K562 (cell line): ENCODE data around the gene A4GALT. TPM values are rescaled to one million over a fixed set of nuclear protein-coding genes. Genes with fewer than 3 reads are reported as not detected.

Source experiments
- ATAC-seq: fragments of 200-7000 bp; cut with Tn5 transposase; 3 replicates; pipeline ENCODE4 v1.9.1; 2020; ENCODE audit warnings: moderate library complexity
- BruUV-seq: library from RNA; stranded (reverse); fragments of 400-500 nt; replicated peaks from 2 replicates; lab custom pipeline; 2021; lab: Mats Ljungman, UMichigan
- CTCF ChIA-PET: fragments of 300-600 bp; formaldehyde crosslinking; extraction: SDS; loops from one replicate; lab custom pipeline; 2021; ENCODE audit warnings: low intra/inter-chr PET ratio; lab: Yijun Ruan, JAX
- POLR2A ChIA-PET: fragments of 300-600, 350-650 bp; sonication (Branson Sonifier 250); formaldehyde crosslinking; extraction: SDS; loops from one replicate; lab custom pipeline; 2021; ENCODE audit warnings: antibody characterized with exemption, inconsistent platforms; lab: Yijun Ruan, JAX
- DNase-seq, 4 experiments: peaks; one replicate each; pipeline versions ENCODE4 v3.0.0 to v3.0.0-alpha.2; 2011 to 2018; ENCODE audit warnings: low spot score in 3 of 4, mixed read lengths in 3 of 4; ENCODE audit errors: extremely low read depth in 1 of 4
- FAIRE-seq: peaks from 2 replicates; lab custom pipeline; 2011; peaks lifted over from hg19 to GRCh38; lab: Jason Lieb, UNC
- H2AFZ ChIP-seq: 2 replicates; pipeline ENCODE4 v1.6.0; 2011; ENCODE audit warnings: low read depth, low read length, control low read depth, inconsistent platforms
- H3K27ac ChIP-seq: fragments of 200-600 bp; 3 replicates; pipeline ENCODE4 v1.8.0; 2011; ENCODE audit warnings: low read depth, mild to moderate bottlenecking, control low read depth, inconsistent platforms, low read length, moderate library complexity, mixed read lengths; ENCODE audit errors: extremely low read depth
- H3K27me3 ChIP-seq, 2 experiments: fragments of 300-600 bp in 1 of 2; 2 replicates in 1 of 2; 3 replicates in 1 of 2; pipeline versions ENCODE4 v1.6.0 to v1.8.0; 2011; ENCODE audit warnings: inconsistent platforms in 2 of 2, low read length in 2 of 2, mild to moderate bottlenecking in 1 of 2, mixed read lengths in 1 of 2, moderate library complexity in 1 of 2; ENCODE audit not compliant: control insufficient read depth in 2 of 2, insufficient read depth in 2 of 2
- H3K36me3 ChIP-seq: fragments of 300-600 bp; 3 replicates; pipeline ENCODE4 v1.8.0; 2011; ENCODE audit warnings: mild to moderate bottlenecking, low read length, inconsistent platforms; ENCODE audit not compliant: control insufficient read depth, insufficient read depth
- H3K4me1 ChIP-seq, 2 experiments: fragments of 200-600 bp in 1 of 2; replicated peaks in 1 of 2; 2 replicates in 1 of 2; 3 replicates in 1 of 2; pipeline versions ENCODE4 v1.5.1 to v1.8.0; 2011; ENCODE audit warnings: inconsistent platforms in 2 of 2, low read length in 2 of 2, mild to moderate bottlenecking in 1 of 2, mixed read lengths in 1 of 2, moderate library complexity in 1 of 2; ENCODE audit not compliant: control insufficient read depth in 2 of 2, insufficient read depth in 2 of 2
- H3K4me2 ChIP-seq: 2 replicates; pipeline ENCODE4 v1.6.1; 2011; ENCODE audit warnings: low read length, control low read depth, inconsistent platforms, mixed read lengths; ENCODE audit not compliant: insufficient read depth
- H3K4me3 ChIP-seq: fragments of 200-600 bp; sonication (generic), shearing (Covaris generic); 2 replicates; pipeline ENCODE4 v1.5.1; 2016; ENCODE audit warnings: control low read depth, inconsistent platforms
- H3K79me2 ChIP-seq: fragments of 200-600 bp; 3 replicates; pipeline ENCODE4 v1.8.0; 2011; ENCODE audit warnings: low read length, inconsistent platforms; ENCODE audit not compliant: control insufficient read depth, insufficient read depth
- H3K9ac ChIP-seq, 2 experiments: 2 replicates each; pipeline versions ENCODE4 v1.6.0 to v1.6.1; 2011; ENCODE audit warnings: low read depth in 2 of 2, low read length in 2 of 2, control low read depth in 1 of 2, inconsistent platforms in 1 of 2, mild to moderate bottlenecking in 1 of 2, mixed read lengths in 1 of 2; ENCODE audit not compliant: insufficient read depth in 1 of 2
- H3K9me1 ChIP-seq: one replicate; pipeline ENCODE4 v1.6.0; 2011; ENCODE audit warnings: inconsistent platforms, mild to moderate bottlenecking, low read length, moderate library complexity; ENCODE audit not compliant: control insufficient read depth, insufficient read depth
- H3K9me3 ChIP-seq: replicated peaks from 2 replicates; pipeline ENCODE4 v1.5.1; 2011; ENCODE audit warnings: low read depth, low read length, inconsistent platforms; ENCODE audit not compliant: control insufficient read depth, insufficient read depth
- H4K20me1 ChIP-seq: replicated peaks from 2 replicates; pipeline ENCODE4 v1.6.1; 2011; ENCODE audit warnings: low read length, inconsistent platforms, mixed read lengths; ENCODE audit not compliant: control insufficient read depth, insufficient read depth
- ARNT ChIP-seq, 2 experiments: fragments of 450-650 bp; IDR thresholded peaks; 2 replicates each; pipeline ENCODE4 v1.6.1; 2016; ENCODE audit warnings: mild to moderate bottlenecking in 1 of 2
- GTF2B ChIP-seq: IDR thresholded peaks from 2 replicates; pipeline ENCODE4 v1.6.1; 2011; ENCODE audit not compliant: insufficient read length; ENCODE audit errors: extremely low read depth
- HDAC1 ChIP-seq, 2 experiments: fragments of 450-650 bp; IDR thresholded peaks; 2 replicates each; pipeline ENCODE4 v1.6.1; 2016 to 2017; ENCODE audit warnings: inconsistent platforms in 1 of 2, mild to moderate bottlenecking in 1 of 2, moderate library complexity in 1 of 2
- HDAC6 ChIP-seq: IDR thresholded peaks from 2 replicates; pipeline ENCODE4 v1.6.1; 2012; ENCODE audit warnings: low read depth, mild to moderate bottlenecking, control low read depth, inconsistent platforms, low read length, moderate library complexity
- HDGF ChIP-seq: fragments of 450-650 bp; IDR thresholded peaks from 2 replicates; pipeline ENCODE4 v1.6.1; 2016
- LARP7 ChIP-seq: fragments of 450-650 bp; IDR thresholded peaks from 2 replicates; pipeline ENCODE4 v1.6.1; 2016
- PBX2 ChIP-seq, 2 experiments: IDR thresholded peaks in 1 of 2; conservative IDR thresholded peaks in 1 of 2; 2 replicates each; pipeline ENCODE4 v1.6.1; 2016; ENCODE audit warnings: low read depth in 2 of 2, mild to moderate bottlenecking in 1 of 2, missing compliant biosample characterization in 1 of 2, missing genetic modification characterization in 1 of 2, moderate library complexity in 1 of 2
- PTBP1 ChIP-seq: fragments of 200-400 bp; formaldehyde crosslinking; IDR thresholded peaks from 2 replicates; pipeline ENCODE4 v1.6.1; 2017; ENCODE audit warnings: low read depth, low read length
- SAFB ChIP-seq: fragments of 200-400 bp; formaldehyde crosslinking; IDR thresholded peaks from 2 replicates; pipeline ENCODE4 v1.6.1; 2017; ENCODE audit warnings: low read depth, low read length, borderline replicate concordance
- SNRNP70 ChIP-seq: fragments of 200-400 bp; formaldehyde crosslinking; optimal IDR thresholded peaks from 2 replicates; pipeline ENCODE3; 2017; ENCODE audit warnings: low read depth, low read length
- TAL1 ChIP-seq: fragments of 450-650 bp; IDR thresholded peaks from 2 replicates; pipeline ENCODE4 v1.6.1; 2016; ENCODE audit warnings: mild to moderate bottlenecking
- TFAP4 ChIP-seq: sonication (generic); formaldehyde crosslinking; IDR thresholded peaks from 2 replicates; pipeline ENCODE4 v1.8.0; 2022; ENCODE audit warnings: missing genetic modification reagents, mild to moderate bottlenecking, moderate library complexity, borderline replicate concordance
- ZFPM2 ChIP-seq: fragments of 250-450 bp; sonication (Bioruptor Pico); IDR thresholded peaks from 2 replicates; pipeline ENCODE4 v1.5.1; 2022; ENCODE audit warnings: mild to moderate bottlenecking
- ZNF239 ChIP-seq: fragments of 250-450 bp; sonication (Bioruptor Pico); IDR thresholded peaks from 2 replicates; pipeline ENCODE4 v1.4.0; 2020; ENCODE audit warnings: mild to moderate bottlenecking
- ZNF77 ChIP-seq: fragments of 250-450 bp; sonication (Bioruptor Pico); IDR thresholded peaks from 2 replicates; pipeline ENCODE4 v1.5.0; 2020
- WGBS: fragments of 100-300 bp; shearing (Covaris generic); methylation state at CpG from one replicate; pipeline ENCODE4 v1.1.6; 2016; ENCODE audit warnings: low coverage, mixed read lengths; ENCODE audit not compliant: insufficient coverage; ENCODE audit errors: missing lambda C conversion rate; 5-methylcytosine and 5-hydroxymethylcytosine counted together
- in situ Hi-C: fragments of 300-500 bp; cut with MboI; formaldehyde crosslinking; loops from 4 replicates; pipeline ENCODE4 v1.15.0; 2018; ENCODE audit warnings: inconsistent platforms, mixed read lengths
- intact Hi-C: fragments of 100-400 bp; cut with micrococcal nuclease; formaldehyde crosslinking; loops from 2 replicates; pipeline ENCODE4 v1.14.2; 2022
- polyA plus RNA-seq, 8 experiments: library from polyadenylated mRNA; depleted of rRNA in 4 of 8; stranded (reverse) in 5 of 8; unstranded in 3 of 8; fragments of >200 nt; fragmentation: Nextera tagmentation in 2 of 8; fragmentation: Illumina TruSeq in 1 of 8; extraction: Ambion mirVana in 2 of 8; extraction: Trizol in 1 of 8; gene quantifications; 2 replicates each; pipeline versions ENCODE4 v1.2.1 to v1.2.3, GENCODE V29; 2011 to 2014; ENCODE audit warnings: inconsistent platforms in 1 of 8, missing spikeins in 1 of 8
- total RNA-seq, 7 experiments: library from RNA; depleted of rRNA in 6 of 7; stranded (reverse); fragments of >200 nt in 6 of 7; fragmentation: Illumina TruSeq in 2 of 7; extraction: Trizol in 2 of 7; gene quantifications; 2 replicates each; pipeline versions ENCODE4 v1.2.1 to v1.2.3, GENCODE V29; 2011 to 2021; ENCODE audit warnings: low replicate concordance in 1 of 7
- TF ChIP-seq, protein P1 (sequence below), 2 experiments: fragments of 450-650 bp in 1 of 2; sonication (generic) in 1 of 2; formaldehyde crosslinking in 1 of 2; IDR thresholded peaks in 1 of 2; conservative IDR thresholded peaks in 1 of 2; 2 replicates each; pipeline versions ENCODE4 v1.6.1 to v1.8.1; 2016 to 2023; ENCODE audit warnings: mild to moderate bottlenecking in 2 of 2, moderate library complexity in 2 of 2, inconsistent platforms in 1 of 2, missing genetic modification reagents in 1 of 2

Gene A4GALT
- total and polyA plus RNA-seq, 9 of the 15 experiments (the other 6 are each of a cell fraction or from before 2014, with no cell fraction given) = 0.07 to 0.11 TPM; not detected in 7

GRCh38 chr22:42661985-42662831 lies 58.5 kb downstream of the A4GALT start (continued):
- TF ChIP-seq ARNT (IDR thresholded peaks at IDR 0.05) (no peak), GTF2B (no peak), TAL1 (no peak)

GRCh38 chr22:42656578-42656977 lies 64.1 kb downstream of the A4GALT start:
- WGBS = 25% methylated on average over 8 of the region's 8 CpGs
- ChIA-PET CTCF (no interaction called here), POLR2A (no interaction called here)
- Histone ChIP-seq H3K27me3 (no peaks in the 10 kb centered on the region), H3K4me3 (no peak overlapping the region), H3K36me3 (no peaks in the 10 kb centered on the region), H3K4me2 (no peak overlapping the region), H3K9me1 (no peaks in the 10 kb centered on the region), H3K9ac (no peak overlapping the region), H3K79me2 (no peaks in the 10 kb centered on the region), H3K9me3 (no peaks in the 10 kb centered on the region), H3K27ac (no peak overlapping the region), H3K4me1 (no peaks in the 10 kb centered on the region; a peak in 1 of 5 replicates), H2AFZ (no peak overlapping the region), H4K20me1 (no peaks in the 10 kb centered on the region)
- FAIRE-seq (no peak), ATAC-seq (no peak), DNase-seq (peak in 1 of 4 experiments; percentile 11)
- BruUV-seq = no TSS peak
- in situ Hi-C loops = no loop called here
- intact Hi-C loops = no loop called here
- TF ChIP-seq ZNF239 (CRISPR knock-in tag) (no peak), HDAC6 (no peak), SNRNP70 (no peak), HDGF (no peak), ZFPM2 (CRISPR knock-in tag) (no peak), ZNF77 (CRISPR knock-in tag) (no peak), LARP7 (no peak), PBX2 (CRISPR knock-in tag; IDR thresholded peaks at IDR 0.05; ENCODE audit: low read depth) (no peak), PBX2 (tag; conservative IDR thresholded peaks at IDR 0.05; ENCODE audit: low read depth) (peak; percentile 75), TFAP4 (no peak), PTBP1 (no peak), HDAC1 (IDR thresholded peaks at IDR 0.05) (no peak), SAFB (no peak)
- TF ChIP-seq, protein P1, sequence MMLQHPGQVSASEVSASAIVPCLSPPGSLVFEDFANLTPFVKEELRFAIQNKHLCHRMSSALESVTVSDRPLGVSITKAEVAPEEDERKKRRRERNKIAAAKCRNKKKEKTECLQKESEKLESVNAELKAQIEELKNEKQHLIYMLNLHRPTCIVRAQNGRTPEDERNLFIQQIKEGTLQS (IDR thresholded peaks at IDR 0.05) = no peak
- TF ChIP-seq, protein P1 (CRISPR knock-in tag; conservative IDR thresholded peaks at IDR 0.05) = no peak
